Measurements from ENCODE around the gene LENEP. TPM values are rescaled to one million over a fixed set of nuclear protein-coding genes. Genes with fewer than 3 reads are reported as not detected.

The LENEP gene
- total RNA-seq (2022) = 0.50 and 0.53 TPM in 2 replicates
- percentile 35 among the genes with signal in this experiment for Bru-seq, nascent RNA
- percentile 35 among the genes with signal in this experiment for BruChase-seq, experiment 1, labeled RNA remaining after a 2-hour chase
- BruChase-seq, experiment 2, labeled RNA remaining after a 6-hour chase = percentile 31 among the genes with signal in this experiment
- long read RNA-seq = 0 reads

- no peak for DNase-seq
- Mint-ChIP-seq H3K36me3 (ENCODE audit: insufficient read depth, unreplicated experiment) (peaks cover 21% of the 10 kb centered on the region), H3K27me3 (ENCODE audit: insufficient read depth, unreplicated experiment) (no peaks in the 10 kb centered on the region), H3K27ac (ENCODE audit: unreplicated experiment) (peak within 1 kb of the TSS; percentile 48), H3K4me3 (ENCODE audit: unreplicated experiment) (no peak within 1 kb of the TSS), H3K9me3 (ENCODE audit: unreplicated experiment) (no peaks in the 10 kb centered on the region), H3K4me1 (ENCODE audit: low read depth, unreplicated experiment) (peaks cover 21% of the 10 kb centered on the region)
- no peak within 1 kb of the TSS for H3K4me3 ChIP-seq (ENCODE audit: low read depth, low read length)
- CTCF ChIA-PET = interaction anchor here (0.6 to 1.8 kb wide), 13 partner anchors 10 to 1030 kb away, joined by 3 to 8 read pairs (median 4); partner anchors contain the start of genes FLAD1, PBXIP1, PMVK and PYGO2
- H3K4me1 ChIP-seq = 0 out of 2 replicates have a peak, but pooled peaks cover 7% of the 10 kb centered on the region
- peaks cover 3% of the 10 kb centered on the region; the same call in 1 of the 2 replicates for H3K36me3 ChIP-seq (ENCODE audit: control insufficient read depth, insufficient read depth, low read length)
- H3K27me3 ChIP-seq (replicated peaks; ENCODE audit: control insufficient read depth, insufficient read depth, low read length) = no peaks in the 10 kb centered on the region
- no TSS peak for BruUV-seq (replicated peaks)
- intact Hi-C loops (cut with micrococcal nuclease; ENCODE audit: unreplicated experiment) = no loop called here
- H3K9me3 ChIP-seq = no peaks in the 10 kb centered on the region
- no peak for TF ChIP-seq CTCF (IDR thresholded peaks at IDR 0.05; ENCODE audit: insufficient read depth in 1 of 2, low read depth in 1 of 2, low read length in 1 of 2, severe bottlenecking in 1 of 2, unreplicated experiment in 1 of 2)
- POLR2A ChIA-PET = interaction anchor here (0.9 to 1.5 kb wide), 5 partner anchors 9 to 32 kb away, joined by 3 to 14 read pairs (median 6); partner anchors contain the start of genes CKS1B, FLAD1 and PYGO2
Observed at GRCh38 chr1:154993572-154994268, at the start of gene LENEP. Gene LENEP (plus strand): TSS chr1:154993586. CDS start chr1:154993608, 22 bp downstream.

GRCh38 chr1:154943649-154944400 is 49.6 kb upstream of the LENEP start:
- peak; percentile 85 to 86 for TF ChIP-seq CTCF (IDR thresholded peaks at IDR 0.05; ENCODE audit: insufficient read depth in 1 of 2, low read depth in 1 of 2, low read length in 1 of 2, severe bottlenecking in 1 of 2, unreplicated experiment in 1 of 2)

More at GRCh38 chr1:154943649-154944400, 49.6 kb upstream of the LENEP start:
- CTCF ChIA-PET = interaction anchor here (0.6 to 1.4 kb wide), 9 partner anchors 8 to 245 kb away, joined by 3 to 12 read pairs (median 3); no protein-coding TSS in a partner anchor
- Histone ChIP-seq H3K4me1 (peaks cover 13% of the 10 kb centered on the region), H3K36me3 (ENCODE audit: control insufficient read depth, insufficient read depth, low read length) (no peaks in the 10 kb centered on the region), H3K9me3 (no peaks in the 10 kb centered on the region), H3K4me3 (ENCODE audit: low read depth, low read length) (no peak overlapping the region), H3K27me3 (replicated peaks; ENCODE audit: control insufficient read depth, insufficient read depth, low read length) (no peaks in the 10 kb centered on the region)
- intact Hi-C loops (cut with micrococcal nuclease; ENCODE audit: unreplicated experiment) = loop anchor here (2.0 kb wide), 1 partner anchor 37 kb away; no protein-coding TSS in a partner anchor
- peaks cover 19% of the 10 kb centered on the region for H3K4me1 Mint-ChIP-seq (ENCODE audit: low read depth, unreplicated experiment)
- no peak overlapping the region for H3K27ac Mint-ChIP-seq (ENCODE audit: unreplicated experiment)
- H3K9me3 Mint-ChIP-seq (ENCODE audit: unreplicated experiment) = no peaks in the 10 kb centered on the region
- H3K27me3 Mint-ChIP-seq (ENCODE audit: insufficient read depth, unreplicated experiment) = no peaks in the 10 kb centered on the region
- no peaks in the 10 kb centered on the region for H3K36me3 Mint-ChIP-seq (ENCODE audit: insufficient read depth, unreplicated experiment)
- H3K4me3 Mint-ChIP-seq (ENCODE audit: unreplicated experiment) = no peak overlapping the region
- DNase-seq = peak in 1 of 2 experiments; percentile 65
- BruUV-seq (replicated peaks) = no TSS peak
- POLR2A ChIA-PET = interaction anchor here (0.5 to 1.7 kb wide), 5 partner anchors 11 to 384 kb away, joined by 3 to 6 read pairs (median 3); partner anchors contain the start of gene PBXIP1

Measured in Caco-2 (cell line).